Measurements from ENCODE around the gene ZBED1.

ZBED1 gene

GRCh38 chrX:2451501-2452316 lies 49.1 kb downstream of the ZBED1 start:
- no peak for FAIRE-seq

- FAIRE-seq, result no peak
These were observed 50.1 kb downstream of the ZBED1 start for GRCh38 chrX:2450681-2451080.

GRCh38 chrX:2449135-2449886 lies 51.5 kb downstream of the ZBED1 start:
- FAIRE-seq, result no peak

- FAIRE-seq, result no peak
These were observed 53.3 kb downstream of the ZBED1 start for GRCh38 chrX:2447484-2447883.

- FAIRE-seq, result no peak
These were observed 54.0 kb downstream of the ZBED1 start for GRCh38 chrX:2446815-2447214.

GRCh38 chrX:2445662-2446623 lies 54.8 kb downstream of the ZBED1 start:
- FAIRE-seq, result no peak

- no peak for FAIRE-seq
These were observed 58.1 kb downstream of the ZBED1 start for GRCh38 chrX:2442694-2443093.

- FAIRE-seq, result no peak
These were observed 59.3 kb downstream of the ZBED1 start for GRCh38 chrX:2441466-2441865.

- no peak for FAIRE-seq
These were observed 61.2 kb downstream of the ZBED1 start for GRCh38 chrX:2439613-2440012.
